HG03135 (cell line): Measurements from ENCODE around the gene NEMF.
"Not testable (repeated sequence)": the region's sequence is repeated elsewhere in the genome, so short reads cannot be mapped to it uniquely, and the experiment has no call there.

ENCODE experiments used
- ATAC-seq: cut with Tn5 transposase; IDR thresholded peaks from one replicate; pipeline ENCODE4 v1.9.1; 2021; ENCODE audit warnings: mild to moderate bottlenecking, moderate library complexity; ENCODE audit not compliant: unreplicated experiment

The NEMF gene

DNA sequence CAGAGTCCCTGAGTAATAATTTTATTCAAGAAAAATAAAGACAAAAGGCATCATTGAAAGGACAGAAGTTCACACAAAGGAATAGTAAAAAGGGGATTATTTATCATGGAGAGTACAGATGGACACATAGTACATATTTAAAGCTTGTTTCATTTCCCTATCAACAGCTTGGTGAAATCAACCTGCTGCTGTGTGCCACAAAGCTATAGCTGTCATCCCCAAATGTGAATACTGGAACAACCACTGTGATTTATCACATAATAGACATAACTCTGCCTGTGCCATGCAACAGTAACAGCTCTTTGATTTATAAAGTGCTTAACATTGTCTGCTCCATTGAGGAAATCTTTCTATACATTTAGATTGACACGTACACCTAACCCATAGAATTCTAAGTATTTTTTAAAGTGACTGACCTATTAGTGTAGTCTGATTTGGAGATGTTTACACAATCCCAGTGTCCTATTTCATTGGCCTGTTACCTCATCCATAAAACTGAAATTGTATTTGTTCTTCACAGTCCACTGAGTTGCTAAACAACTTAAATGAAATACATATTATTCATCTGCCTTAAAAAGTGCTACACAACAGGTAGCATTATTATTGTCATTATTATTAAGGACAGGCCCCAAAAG is 3.3 kb downstream of the NEMF start:
- no peak for ATAC-seq

DNA sequence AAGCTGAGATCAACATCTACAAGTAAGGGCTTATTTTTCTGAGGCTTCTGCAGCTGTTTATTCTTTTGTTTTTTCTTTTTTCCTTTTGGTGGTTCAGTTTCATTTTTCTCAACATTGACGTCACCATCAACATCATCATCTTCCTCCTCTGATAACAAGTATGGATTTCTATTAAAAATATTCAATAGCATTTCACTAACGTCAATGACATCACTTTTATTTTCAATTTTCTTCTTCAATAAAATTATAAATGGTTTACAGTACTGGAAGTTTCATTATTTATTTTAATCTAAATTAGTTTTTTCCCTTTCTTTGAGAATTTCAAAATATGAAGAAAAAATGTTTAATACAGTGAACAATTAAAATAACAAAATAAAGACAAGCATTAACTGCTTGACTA is 23.9 kb downstream of the NEMF start:
- no peak for ATAC-seq

DNA sequence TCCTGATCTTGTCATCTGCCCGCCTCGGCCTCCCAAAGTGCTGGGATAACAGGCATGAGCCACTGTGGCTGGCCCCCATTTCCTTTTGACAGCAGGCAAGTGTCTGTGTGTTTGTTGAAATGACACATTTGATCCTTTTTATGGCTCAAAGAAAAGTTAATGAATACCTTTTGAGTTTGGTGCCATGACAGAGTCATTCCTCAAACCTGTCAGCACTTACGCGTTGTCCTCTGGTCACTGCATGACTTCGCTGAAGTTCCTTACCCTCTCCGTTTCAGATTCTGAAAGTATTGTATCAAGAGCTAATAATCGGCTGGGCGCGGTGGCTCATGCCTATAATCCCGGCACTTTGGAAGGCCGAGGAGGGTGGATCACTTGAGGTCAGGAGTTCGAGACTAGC is 32.4 kb downstream of the NEMF start:
- no peak for ATAC-seq

GRCh38 chr14:49816844-49817243 is 35.7 kb downstream of the NEMF start:
- no peak for ATAC-seq

DNA sequence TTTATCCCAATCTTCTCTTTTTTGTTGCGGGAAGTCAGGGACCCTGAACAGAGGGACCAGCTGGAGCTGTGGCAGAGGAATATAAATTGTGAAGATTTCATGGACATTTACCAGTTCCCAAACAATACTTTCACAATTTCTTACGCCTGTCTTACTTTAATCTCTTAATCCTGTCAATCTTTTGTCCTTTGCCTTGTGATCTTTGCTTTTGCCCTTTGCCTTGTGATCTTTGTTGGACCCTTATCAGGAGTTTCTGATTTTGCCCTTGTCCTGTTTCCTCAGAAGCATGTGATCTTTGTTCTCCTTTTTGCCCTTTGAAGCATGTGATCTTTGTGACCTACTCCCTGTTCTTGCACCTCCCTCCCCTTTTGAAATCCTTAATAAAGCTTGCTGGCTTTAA is 36.5 kb downstream of the NEMF start:
- ATAC-seq = not testable (repeated sequence)

- no peak for ATAC-seq
Observed at GRCh38 chr14:49808780-49809179, 43.8 kb downstream of the NEMF start.

GRCh38 chr14:49796025-49796424 is 56.6 kb downstream of the NEMF start:
- ATAC-seq = no peak

DNA sequence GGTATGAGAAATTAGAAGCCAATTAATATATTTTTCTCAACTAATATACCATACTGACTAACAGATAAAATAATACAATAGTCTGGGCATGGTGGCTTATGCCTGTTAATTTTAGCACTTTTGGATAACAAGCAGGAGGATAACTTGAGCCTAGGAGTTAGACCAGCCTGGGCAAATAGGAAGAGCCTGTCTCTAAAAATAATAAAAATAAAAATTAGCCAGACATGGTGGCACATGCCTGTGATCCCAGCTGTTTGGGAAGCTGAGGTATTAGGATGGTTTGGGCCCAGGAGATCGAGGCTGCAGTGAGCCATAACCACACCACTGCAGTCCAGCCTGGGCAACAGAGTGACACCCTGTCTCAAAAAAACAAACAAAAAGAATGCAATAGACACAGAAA is 60.0 kb downstream of the NEMF start:
- no peak for ATAC-seq

DNA sequence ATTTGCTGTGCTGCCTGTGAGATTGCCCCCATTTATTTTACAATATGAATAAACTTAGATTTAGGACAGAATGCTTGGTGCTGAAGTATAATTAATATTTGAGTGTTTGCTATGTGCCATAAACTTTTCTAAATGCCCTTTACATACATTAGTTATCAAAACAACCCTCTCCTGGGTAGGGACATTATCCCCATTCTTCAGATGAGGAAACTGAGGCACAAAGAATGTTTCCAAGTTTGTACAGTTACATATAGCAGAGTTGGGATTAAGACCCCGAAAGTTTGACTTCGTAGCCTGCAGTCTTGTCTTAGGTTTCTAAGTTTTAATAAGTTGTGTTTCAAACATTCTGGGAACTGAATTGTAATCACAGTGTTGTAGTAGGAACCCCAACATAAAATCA is 66.3 kb downstream of the NEMF start:
- ATAC-seq = no peak

DNA sequence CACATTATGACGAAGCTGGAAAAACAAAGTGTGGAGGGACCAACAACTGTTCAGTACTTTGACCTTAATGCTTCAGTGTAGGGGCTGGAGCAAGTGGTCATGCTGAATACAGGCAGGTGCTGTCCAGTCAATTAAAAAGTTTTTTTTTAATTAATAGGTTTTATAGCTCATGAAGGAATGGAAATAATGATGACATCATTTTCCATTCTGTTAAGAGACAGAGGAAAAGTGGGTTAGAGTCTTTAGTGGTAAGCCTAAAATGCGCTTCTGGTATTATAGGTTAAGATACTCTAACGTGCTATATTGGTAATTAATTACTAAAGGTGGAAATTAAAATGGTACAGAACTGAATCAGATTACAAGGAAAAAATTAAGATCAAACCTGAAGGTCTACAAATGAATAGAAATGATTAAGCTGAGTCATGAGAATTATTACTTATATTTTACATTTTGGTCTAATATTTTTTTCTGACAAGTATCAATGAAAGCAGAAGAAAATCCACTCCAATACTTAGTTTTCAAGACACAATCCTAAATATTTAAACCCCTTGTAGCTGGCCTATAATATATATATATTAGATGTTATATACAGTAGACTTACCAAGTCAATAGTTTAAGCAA is 69.1 kb downstream of the NEMF start:
- no peak for ATAC-seq

- ATAC-seq = not testable (repeated sequence)
Observed at GRCh38 chr14:49781040-49781439, 71.5 kb downstream of the NEMF start.

DNA sequence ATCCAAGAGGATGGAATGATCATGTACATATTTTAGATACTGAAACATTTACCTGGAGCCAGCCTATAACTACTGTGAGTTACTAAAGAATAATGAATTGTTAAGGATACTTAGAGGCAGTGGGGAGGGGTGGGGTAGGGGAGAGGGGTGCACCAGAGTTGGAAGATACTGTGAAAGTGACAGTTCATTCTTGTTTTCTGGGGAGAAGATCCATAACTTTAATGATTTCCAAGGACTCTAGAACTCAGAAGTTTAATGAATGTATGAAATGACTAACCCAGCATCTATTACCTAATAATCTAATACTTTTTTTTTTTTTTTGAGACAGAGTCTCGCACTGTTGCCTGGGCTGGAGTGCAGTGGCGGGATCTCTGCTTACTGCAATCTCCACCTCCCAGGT is 74.2 kb downstream of the NEMF start:
- no peak for ATAC-seq

DNA sequence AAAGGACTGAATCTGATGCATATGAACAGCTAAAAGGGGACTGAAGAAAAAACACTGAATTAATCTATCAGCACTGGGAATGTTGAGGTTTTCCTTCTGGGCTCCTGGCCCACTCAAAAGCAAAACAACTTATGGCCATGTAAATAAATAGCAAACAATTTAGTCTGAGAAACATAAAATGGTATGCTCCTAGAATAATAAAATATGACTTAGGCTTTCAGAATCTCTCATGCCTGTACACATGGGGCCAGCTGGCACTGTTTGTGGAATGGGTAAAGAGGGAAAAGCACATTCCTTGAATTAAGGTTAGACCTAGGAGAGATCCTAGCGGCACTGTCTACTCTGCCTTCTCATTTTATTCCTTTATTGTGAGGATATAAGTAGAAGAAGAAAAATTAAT is 78.5 kb downstream of the NEMF start:
- ATAC-seq = no peak

GRCh38 chr14:49771691-49772090 is 80.9 kb downstream of the NEMF start:
- not testable (repeated sequence) for ATAC-seq

- ATAC-seq = no peak
Observed at GRCh38 chr14:49770212-49770817, 82.3 kb downstream of the NEMF start.

DNA sequence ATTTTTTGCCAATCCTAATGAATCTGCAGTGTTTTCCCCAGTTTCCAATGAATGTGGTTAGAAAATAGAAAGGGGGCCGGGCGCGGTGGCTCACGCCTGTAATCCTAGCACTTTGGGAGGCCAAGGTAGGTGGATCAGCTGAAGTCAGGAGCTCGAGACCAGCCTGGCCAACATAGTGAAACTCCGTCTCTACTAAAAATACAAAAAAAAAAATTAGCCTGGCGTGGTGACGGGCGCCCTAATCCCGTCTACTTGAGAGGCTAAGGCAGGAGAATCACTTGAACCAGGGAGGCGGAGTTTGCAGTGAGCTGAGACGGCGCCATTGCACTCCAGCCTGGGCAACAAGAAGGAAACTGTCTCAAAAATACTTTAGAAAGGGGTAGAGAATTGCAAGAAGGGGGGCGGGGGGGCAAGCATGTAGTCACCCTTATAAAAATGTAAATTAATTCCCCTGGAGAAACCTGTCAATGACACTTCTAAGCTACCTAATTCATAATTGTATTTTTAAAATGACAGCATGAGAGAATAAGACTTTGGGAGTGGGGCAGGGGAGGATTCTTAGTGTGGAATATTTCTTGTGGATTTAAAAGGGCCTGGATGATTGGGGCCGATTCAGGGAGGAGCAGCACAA is 82.9 kb downstream of the NEMF start:
- ATAC-seq = no peak

DNA sequence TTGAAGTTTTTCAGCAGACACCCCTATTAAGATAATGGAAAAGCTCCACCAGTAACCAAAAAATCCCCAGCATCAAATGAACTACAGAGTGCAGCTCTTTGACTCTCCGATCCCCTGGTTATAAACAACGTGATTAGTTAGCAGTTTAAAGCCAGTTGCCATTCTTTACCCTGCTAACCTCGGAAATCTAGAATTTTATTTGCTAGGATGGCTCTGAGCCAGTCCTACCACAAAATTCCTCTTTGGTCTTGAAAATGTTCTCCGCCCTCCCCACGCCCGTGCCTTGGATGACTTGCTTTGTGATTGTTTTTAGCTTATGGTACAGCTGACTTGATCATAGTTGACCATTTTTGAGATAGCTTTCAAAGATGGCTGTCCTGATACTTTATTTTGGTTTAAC is 83.4 kb downstream of the NEMF start:
- ATAC-seq = no peak

- peak; percentile 35 for ATAC-seq
Observed at GRCh38 chr14:49768301-49769121, 84.1 kb downstream of the NEMF start.

DNA sequence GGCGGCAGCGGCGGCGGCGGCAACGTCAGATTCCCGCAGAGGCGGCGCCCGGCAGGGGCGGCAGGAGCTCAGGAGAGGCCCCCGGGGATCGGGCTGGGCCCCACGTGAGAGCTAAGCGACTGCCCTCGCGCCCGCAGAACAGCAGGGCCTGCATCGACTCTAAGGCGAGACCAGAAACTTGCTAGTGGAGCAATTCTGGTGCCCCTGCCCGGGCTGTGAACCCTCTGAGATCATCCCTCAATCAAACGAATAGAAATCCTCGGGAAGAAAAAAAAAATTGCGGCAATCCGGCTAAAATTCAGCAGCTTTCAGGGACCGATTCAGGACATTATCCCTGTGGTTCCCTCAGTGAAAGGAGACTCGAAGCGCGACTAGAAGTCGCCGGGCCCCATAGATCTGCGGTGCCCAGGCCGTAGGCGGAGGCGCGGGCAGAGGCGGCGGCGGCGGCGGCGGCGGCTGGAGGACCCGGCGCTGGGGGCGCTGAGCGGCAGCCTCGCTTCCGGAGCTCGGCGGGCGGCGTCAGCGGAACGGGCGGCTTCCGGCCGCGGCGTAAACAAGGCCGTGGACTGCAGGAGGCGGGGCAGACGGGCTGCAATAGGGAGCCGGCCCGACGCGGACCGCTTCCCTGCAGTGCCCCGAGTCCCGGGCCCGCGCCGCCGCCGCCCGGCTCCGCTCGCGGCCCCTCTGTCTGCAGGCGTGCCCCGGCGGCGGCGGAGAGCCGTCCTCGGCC is 84.9 kb downstream of the NEMF start, which contains the start of gene KLHDC2:
Gene KLHDC2 (plus strand): TSS at position 583 of the 730 bp plus-strand sequence. CDS start 316 bp downstream, outside the sequence.
- ATAC-seq = peak; percentile 90

- no peak for ATAC-seq
Observed at GRCh38 chr14:49767270-49767570, 85.4 kb downstream of the NEMF start.

DNA sequence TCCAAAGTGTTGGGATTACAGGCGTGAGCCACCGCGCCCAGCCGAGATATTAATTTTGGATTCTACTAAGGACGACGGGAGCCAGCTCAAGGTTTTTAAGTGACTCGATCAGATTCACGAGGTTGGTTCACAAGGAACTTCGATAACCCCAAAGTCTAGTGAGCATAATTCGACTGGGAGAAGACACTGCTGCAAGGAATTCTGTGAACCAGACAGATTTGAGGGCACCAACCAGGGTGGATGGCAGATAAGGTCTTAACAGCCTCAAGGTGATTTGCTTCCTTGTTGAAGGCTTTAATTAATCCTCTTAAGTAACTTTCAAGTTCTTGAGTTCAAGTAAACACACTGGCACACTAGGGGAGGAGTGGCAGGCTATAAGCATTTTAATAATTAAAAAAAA is 85.7 kb downstream of the NEMF start:
- no peak for ATAC-seq
